ENCODE measurements around the gene CALML5. TPM values are rescaled to one million over a fixed set of nuclear protein-coding genes. Genes with fewer than 3 reads are reported as not detected.

Gene CALML5
- polyA plus RNA-seq, 1 of the 3 experiments (the other 2 are of a cell fraction): not detected

DNA sequence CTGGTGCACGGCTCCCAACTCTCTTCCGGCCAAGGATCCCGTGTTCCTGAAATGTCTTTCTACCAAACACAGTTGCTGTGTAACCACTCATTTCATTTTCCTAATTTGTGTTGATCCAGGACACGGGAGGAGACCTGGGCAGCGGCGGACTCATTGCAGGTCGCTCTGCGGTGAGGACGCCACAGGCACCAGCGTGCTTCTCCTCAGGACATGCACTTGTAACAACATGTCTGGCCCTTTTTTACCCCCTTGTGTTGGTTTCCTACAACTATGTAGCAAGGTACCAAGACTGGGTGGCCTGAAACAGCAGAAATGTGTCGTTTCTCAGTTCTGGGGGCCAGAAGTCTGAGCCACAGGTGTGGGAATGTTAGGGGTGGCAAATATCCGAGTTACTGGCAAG lies 18.2 kb downstream of the CALML5 start:
- Histone ChIP-seq H3F3A (replicated peaks; ENCODE audit: insufficient read depth) (no peaks in the 10 kb centered on the region), H3K4me3 (ENCODE audit: low read depth in 2 of 2, low read length in 1 of 2) (no peak overlapping the region), H3K36me3 (replicated peaks in 1 of 2; ENCODE audit: control insufficient read depth in 1 of 2, insufficient read depth in 2 of 2, low read length in 1 of 2) (no peaks in the 10 kb centered on the region), H3K4me1 (ENCODE audit: control insufficient read depth in 1 of 2, insufficient read depth in 2 of 2, low read depth in 1 of 2, low read length in 1 of 2) (no peaks in the 10 kb centered on the region), H4K20me1 (ENCODE audit: insufficient read depth) (no peaks in the 10 kb centered on the region), H2AFZ (ENCODE audit: low read depth) (no peak overlapping the region), H3K9me2 (no peaks in the 10 kb centered on the region), H3K79me2 (ENCODE audit: insufficient read depth) (no peaks in the 10 kb centered on the region), H3K27me3 (ENCODE audit: insufficient read depth) (no peaks in the 10 kb centered on the region), H3K9me3 (no peaks in the 10 kb centered on the region), H3K27ac (ENCODE audit: low read depth in 2 of 2, low read length in 1 of 2) (no peak overlapping the region), H3K4me2 (no peak overlapping the region), H3K9ac (no peak overlapping the region)
- WGBS (ENCODE audit: low lambda C conversion rate): 83% methylated on average over 12 of the region's 12 CpGs
- no peak for DNase-seq
- CTCF ChIA-PET: no interaction called here
- TF ChIP-seq EP300 (IDR thresholded peaks at IDR 0.05; ENCODE audit: borderline replicate concordance in 1 of 2, low read depth in 1 of 2, low read length in 1 of 2): no peak
- TF ChIP-seq, protein P1, sequence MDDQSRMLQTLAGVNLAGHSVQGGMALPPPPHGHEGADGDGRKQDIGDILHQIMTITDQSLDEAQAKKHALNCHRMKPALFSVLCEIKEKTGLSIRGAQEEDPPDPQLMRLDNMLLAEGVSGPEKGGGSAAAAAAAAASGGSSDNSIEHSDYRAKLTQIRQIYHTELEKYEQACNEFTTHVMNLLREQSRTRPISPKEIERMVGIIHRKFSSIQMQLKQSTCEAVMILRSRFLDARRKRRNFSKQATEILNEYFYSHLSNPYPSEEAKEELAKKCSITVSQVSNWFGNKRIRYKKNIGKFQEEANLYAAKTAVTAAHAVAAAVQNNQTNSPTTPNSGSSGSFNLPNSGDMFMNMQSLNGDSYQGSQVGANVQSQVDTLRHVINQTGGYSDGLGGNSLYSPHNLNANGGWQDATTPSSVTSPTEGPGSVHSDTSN (IDR thresholded peaks at IDR 0.05): no peak
- no peak for TF ChIP-seq ZBTB33 (IDR thresholded peaks at IDR 0.05; ENCODE audit: borderline replicate concordance, low read depth)
- TF ChIP-seq MXI1 (IDR thresholded peaks at IDR 0.05; ENCODE audit: low read depth, low read length): no peak
- TF ChIP-seq EZH2phosphoT487 (IDR thresholded peaks at IDR 0.05; ENCODE audit: borderline replicate concordance, low read depth): no peak
- TF ChIP-seq JUND (IDR thresholded peaks at IDR 0.05): no peak
- TF ChIP-seq RXRA (IDR thresholded peaks at IDR 0.05; ENCODE audit: borderline replicate concordance, low read depth): no peak
- no peak for TF ChIP-seq GATA2 (CRISPR knock-in tag; IDR thresholded peaks at IDR 0.05)
- TF ChIP-seq ELF1 (IDR thresholded peaks at IDR 0.05): no peak
- TF ChIP-seq FOXJ3 (CRISPR knock-in tag; IDR thresholded peaks at IDR 0.05): no peak
- TF ChIP-seq TAF1 (IDR thresholded peaks at IDR 0.05; ENCODE audit: borderline replicate concordance, low read depth, low read length): no peak
- TF ChIP-seq RFX5 (IDR thresholded peaks at IDR 0.05; ENCODE audit: low read length): no peak
- no peak for TF ChIP-seq MEF2A (IDR thresholded peaks at IDR 0.05; ENCODE audit: borderline replicate concordance, low read depth)
- TF ChIP-seq GABPA (IDR thresholded peaks at IDR 0.05; ENCODE audit: low read depth): no peak
- TF ChIP-seq, protein P2, sequence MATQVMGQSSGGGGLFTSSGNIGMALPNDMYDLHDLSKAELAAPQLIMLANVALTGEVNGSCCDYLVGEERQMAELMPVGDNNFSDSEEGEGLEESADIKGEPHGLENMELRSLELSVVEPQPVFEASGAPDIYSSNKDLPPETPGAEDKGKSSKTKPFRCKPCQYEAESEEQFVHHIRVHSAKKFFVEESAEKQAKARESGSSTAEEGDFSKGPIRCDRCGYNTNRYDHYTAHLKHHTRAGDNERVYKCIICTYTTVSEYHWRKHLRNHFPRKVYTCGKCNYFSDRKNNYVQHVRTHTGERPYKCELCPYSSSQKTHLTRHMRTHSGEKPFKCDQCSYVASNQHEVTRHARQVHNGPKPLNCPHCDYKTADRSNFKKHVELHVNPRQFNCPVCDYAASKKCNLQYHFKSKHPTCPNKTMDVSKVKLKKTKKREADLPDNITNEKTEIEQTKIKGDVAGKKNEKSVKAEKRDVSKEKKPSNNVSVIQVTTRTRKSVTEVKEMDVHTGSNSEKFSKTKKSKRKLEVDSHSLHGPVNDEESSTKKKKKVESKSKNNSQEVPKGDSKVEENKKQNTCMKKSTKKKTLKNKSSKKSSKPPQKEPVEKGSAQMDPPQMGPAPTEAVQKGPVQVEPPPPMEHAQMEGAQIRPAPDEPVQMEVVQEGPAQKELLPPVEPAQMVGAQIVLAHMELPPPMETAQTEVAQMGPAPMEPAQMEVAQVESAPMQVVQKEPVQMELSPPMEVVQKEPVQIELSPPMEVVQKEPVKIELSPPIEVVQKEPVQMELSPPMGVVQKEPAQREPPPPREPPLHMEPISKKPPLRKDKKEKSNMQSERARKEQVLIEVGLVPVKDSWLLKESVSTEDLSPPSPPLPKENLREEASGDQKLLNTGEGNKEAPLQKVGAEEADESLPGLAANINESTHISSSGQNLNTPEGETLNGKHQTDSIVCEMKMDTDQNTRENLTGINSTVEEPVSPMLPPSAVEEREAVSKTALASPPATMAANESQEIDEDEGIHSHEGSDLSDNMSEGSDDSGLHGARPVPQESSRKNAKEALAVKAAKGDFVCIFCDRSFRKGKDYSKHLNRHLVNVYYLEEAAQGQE (IDR thresholded peaks at IDR 0.05; ENCODE audit: low read depth, low read length): no peak
- no peak for TF ChIP-seq FOXM1 (IDR thresholded peaks at IDR 0.05; ENCODE audit: low read depth)
- POLR2A ChIA-PET: no interaction called here

Data from SK-N-SH (cell line).